ENCODE results near the gene TRIML2. TPM values are rescaled to one million over a fixed set of nuclear protein-coding genes. Genes with fewer than 3 reads are reported as not detected.

TRIML2 gene, protein sequence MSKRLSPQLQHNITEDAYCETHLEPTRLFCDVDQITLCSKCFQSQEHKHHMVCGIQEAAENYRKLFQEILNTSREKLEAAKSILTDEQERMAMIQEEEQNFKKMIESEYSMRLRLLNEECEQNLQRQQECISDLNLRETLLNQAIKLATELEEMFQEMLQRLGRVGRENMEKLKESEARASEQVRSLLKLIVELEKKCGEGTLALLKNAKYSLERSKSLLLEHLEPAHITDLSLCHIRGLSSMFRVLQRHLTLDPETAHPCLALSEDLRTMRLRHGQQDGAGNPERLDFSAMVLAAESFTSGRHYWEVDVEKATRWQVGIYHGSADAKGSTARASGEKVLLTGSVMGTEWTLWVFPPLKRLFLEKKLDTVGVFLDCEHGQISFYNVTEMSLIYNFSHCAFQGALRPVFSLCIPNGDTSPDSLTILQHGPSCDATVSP
- 58.0 to 89.4 TPM (median 61.4 TPM) in 5 replicates for total RNA-seq (2022; extraction: Qiagen RNA extraction; ENCODE audit: low read depth)

DNA sequence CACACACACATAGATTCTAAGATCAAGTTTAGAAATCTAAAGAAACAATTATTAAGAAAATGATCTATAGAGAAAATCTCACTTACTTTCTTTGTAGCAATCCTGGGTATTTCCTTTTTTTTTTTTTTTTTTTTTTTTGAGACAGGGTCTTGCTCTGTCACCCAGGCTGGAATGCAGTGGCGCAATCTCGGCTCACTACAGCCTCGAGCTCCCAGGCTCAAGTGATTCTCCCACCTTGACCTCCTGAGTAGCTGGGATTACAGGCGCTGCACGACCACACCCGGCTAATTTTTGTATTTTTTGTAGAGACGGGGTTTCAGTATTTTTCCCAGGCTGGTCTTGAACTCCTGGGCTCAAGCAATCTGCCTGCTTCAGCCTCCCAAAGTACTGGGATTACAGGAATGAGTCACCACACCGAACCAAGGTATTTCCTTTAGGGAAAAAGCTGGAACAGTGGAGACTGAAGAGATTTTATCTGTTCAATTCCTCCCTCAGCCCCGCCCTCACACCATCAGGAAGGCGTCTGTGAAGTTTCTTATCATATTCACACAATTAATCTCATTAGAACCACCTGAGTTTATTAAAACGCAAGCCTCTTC is at the start of gene TRIML2:
Gene TRIML2 (minus strand): TSS at position 447 of the 599 bp plus-strand sequence. CDS start 4,235 bp downstream, outside the sequence.

DNA sequence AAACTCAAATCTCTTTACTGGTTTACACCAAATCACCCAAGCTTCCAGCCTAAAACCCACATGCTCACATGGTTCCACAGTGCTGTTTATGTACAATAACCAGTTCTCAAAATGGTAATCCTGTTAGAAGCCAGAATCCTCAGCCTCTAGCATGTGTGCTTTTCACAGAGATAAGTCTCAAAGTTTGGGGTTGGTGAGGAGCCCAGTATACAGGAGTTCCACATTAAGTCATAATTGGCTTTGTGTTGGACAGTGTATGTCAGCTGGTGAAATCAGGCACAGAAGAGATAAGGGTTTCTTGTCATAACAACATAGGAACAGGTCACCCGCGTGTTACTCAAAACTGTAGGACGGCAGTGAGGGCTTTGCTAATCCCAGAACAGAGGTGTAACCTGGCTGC is 29.7 kb upstream of the TRIML2 start, which contains the start of gene TRIML1:
Gene TRIML1 (plus strand): TSS at position 301 of the 400 bp plus-strand sequence. CDS start 118 bp downstream, outside the sequence.

Other genes starting within 250 kb of the TRIML2 start
- 0.06 TPM in 1 of 5 replicates, not detected in the others for gene ZFP42, start 113.8 kb downstream of the TRIML2 start, total RNA-seq (2022; extraction: Qiagen RNA extraction; ENCODE audit: low read depth)
- gene TRIML1, start 29.8 kb upstream of the TRIML2 start, total RNA-seq (2022; extraction: Qiagen RNA extraction; ENCODE audit: low read depth), result 0.10 TPM in 1 of 5 replicates, not detected in the others

Measured in A549 treated with RU486 at 1 μM for 4 hours (cell line).